ENCODE data around the gene SLC25A28.

Gene SLC25A28

GRCh38 chr10:99564361-99564760 lies 55.9 kb downstream of the SLC25A28 start:
- no peak overlapping the region for H3K27ac ChIP-seq
- H3K4me2 ChIP-seq = no peak overlapping the region
- no peak overlapping the region for H3K9ac ChIP-seq
- no peaks in the 10 kb centered on the region for H4K20me1 ChIP-seq
- H3K27me3 ChIP-seq = no peaks in the 10 kb centered on the region
- no peaks in the 10 kb centered on the region for H3K36me3 ChIP-seq
- no peak for TF ChIP-seq Cebpa-rat (IDR thresholded peaks at IDR 0.05)
- H3K9me3 ChIP-seq = no peaks in the 10 kb centered on the region
- peaks cover 2% of the 10 kb centered on the region; the same call in 1 of the 2 replicates for H3K4me1 ChIP-seq
- no peak overlapping the region for H3K4me3 ChIP-seq

GRCh38 chr10:99562631-99563030 lies 57.6 kb downstream of the SLC25A28 start:
- Histone ChIP-seq H3K9me3 (no peaks in the 10 kb centered on the region), H3K4me1 (no peaks in the 10 kb centered on the region), H4K20me1 (no peaks in the 10 kb centered on the region), H3K4me3 (no peak overlapping the region), H3K27me3 (no peaks in the 10 kb centered on the region), H3K27ac (no peak overlapping the region), H3K36me3 (no peaks in the 10 kb centered on the region), H3K4me2 (no peak overlapping the region), H3K9ac (no peak overlapping the region)
- no peak for TF ChIP-seq Cebpa-rat (IDR thresholded peaks at IDR 0.05)
